GM21423 (cell line): ENCODE results near the gene TBC1D20.

Experiments used
- ATAC-seq: cut with Tn5 transposase; IDR thresholded peaks from one replicate; pipeline ENCODE4 v1.9.1; 2021; ENCODE audit warnings: mild to moderate bottlenecking, moderate library complexity; ENCODE audit not compliant: unreplicated experiment

TBC1D20 gene

DNA sequence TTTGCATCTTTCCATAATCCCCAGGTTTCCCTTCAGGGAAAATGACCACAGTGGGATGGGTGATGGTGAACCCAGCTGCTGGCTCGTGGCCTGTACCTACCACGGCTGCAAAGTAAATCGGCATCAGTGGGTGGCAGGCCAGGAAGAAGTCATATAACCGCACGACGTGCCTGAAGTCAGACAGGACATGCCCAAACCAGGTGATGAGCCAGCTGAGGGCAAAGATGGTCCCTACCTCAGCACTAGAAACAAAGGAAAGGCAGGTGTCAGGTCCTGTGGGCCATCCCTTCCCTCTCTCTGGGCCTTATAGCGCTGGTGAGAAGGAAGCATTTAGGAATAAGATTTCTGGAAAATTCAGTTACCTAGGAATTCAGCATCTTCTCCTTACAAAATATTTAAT is 22.2 kb downstream of the TBC1D20 start:
- ATAC-seq: no peak

DNA sequence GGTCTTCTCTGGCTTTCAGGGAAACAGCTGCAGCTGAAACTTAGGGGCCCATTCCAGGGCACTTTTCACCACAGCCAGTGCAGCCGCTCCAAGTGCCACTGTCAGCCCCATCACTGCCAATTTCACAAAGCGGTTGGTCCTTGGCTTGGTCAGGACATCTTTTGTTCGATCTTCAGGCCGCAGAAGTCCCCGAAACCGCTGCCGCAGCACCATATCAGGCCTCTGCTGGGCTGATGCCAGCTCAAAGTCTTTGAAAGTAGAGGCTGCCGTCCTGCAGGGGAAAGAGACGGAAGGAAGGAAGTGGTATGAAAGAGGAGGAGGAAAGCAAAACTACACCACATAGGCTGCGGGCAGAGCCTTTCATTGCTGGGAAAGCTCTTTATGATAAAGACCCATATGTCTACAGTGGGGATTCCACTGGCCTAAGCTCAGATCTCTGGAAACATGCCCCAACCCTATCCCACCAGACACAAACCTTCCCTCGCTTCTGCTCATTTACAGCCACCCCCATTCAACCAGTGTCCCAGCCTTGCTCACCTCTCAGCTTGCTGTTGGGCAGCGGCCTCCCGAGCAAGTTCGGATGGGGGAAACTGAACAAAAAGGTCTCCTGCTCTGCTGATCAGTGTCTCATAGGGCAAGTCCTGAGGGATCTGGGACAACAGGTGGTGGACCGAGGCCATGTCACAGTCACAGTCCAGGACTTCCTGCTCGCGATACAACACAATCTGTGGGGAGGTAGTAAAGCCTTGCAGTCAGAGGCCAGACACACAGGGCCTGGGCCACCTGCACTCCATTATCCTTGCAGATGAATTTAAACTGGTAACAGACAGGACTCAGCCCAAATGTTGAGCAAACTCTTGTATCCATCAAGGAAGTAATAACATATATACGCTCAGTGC is 23.5 kb downstream of the TBC1D20 start:
- ATAC-seq: peak; percentile 54

DNA sequence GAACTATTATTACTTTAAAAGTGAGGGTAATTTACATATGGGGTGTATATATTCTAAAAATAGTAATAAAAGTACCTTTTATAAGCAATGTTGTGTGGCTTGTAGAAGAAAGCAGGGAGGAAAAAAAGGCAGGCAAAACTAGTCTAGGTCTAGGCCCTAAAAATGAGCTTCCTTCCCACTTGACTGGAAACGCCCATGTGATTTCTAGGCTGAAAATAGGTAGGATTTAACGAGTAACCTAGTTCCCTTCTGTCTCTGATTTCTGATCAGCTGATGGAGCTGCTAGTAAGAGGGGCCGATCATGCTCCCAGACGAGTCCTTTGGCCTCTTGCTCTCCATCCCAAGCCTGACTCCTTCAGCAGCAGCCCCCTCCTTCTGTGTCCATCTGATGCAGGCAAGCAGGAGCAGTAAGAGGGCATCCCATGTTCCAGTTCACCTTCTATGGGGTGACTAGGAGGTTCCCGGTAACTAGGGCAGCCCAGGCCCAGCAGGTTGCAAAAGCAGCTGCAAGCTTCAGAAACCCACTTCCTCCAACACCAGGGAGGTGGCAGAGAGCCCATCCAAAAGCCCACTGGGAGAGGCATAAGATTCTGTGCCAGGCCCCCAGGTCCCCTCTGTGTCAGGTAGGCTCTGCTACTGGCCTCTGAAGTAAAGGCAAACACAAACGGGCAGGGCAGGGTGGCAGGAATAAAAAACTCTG is 24.4 kb downstream of the TBC1D20 start:
- ATAC-seq: no peak

- no peak for ATAC-seq
These were observed 25.9 kb downstream of the TBC1D20 start for GRCh38 chr20:436476-436875.

DNA sequence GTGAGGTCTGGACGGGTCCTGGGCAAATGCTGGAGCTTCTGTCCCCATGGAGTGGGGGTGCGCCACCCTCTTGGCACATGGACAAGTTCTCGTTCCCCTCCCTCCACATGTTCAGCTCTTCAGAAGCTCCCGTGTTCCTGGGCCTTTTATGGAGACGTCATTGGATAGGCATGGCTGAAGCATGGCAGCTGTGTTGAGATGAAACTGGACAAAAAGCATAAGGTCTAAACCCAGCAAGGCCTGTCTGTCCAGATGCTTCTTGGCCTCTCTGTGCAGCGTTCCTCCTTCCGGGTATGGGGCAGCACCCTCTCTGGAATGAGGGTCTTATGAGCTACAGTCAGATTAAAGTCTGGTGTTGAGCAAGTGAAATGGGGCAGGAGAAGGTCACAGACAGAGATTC is 26.8 kb downstream of the TBC1D20 start:
- no peak for ATAC-seq

- no peak for ATAC-seq
These were observed 27.5 kb downstream of the TBC1D20 start for GRCh38 chr20:434661-435419.

- no peak for ATAC-seq
These were observed 28.1 kb downstream of the TBC1D20 start for GRCh38 chr20:434221-434620.

- peak; percentile 73 for ATAC-seq
These were observed 28.9 kb downstream of the TBC1D20 start for GRCh38 chr20:433300-433975.

- ATAC-seq: no peak
These were observed 29.5 kb downstream of the TBC1D20 start for GRCh38 chr20:432677-433299.

DNA sequence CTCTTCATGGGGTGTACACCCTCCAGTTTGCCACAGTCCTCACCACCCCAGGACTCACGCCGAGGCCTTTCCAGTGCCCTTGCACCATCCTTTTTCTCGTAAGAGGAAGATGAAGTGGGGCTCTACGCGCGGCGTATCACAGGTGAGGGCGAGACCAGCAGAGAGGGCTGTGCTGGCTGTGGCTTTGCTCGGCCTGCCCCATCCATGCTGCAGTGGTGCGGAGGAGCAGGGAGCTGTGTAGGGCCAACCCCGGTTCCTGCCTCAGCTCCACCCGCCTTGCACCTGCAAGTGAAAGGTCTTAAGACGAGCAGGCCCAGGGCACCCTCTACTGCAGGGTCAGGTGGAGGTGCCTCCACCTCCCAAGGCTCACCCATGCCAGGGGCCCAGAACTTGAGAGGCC is 30.1 kb downstream of the TBC1D20 start:
- ATAC-seq: no peak

DNA sequence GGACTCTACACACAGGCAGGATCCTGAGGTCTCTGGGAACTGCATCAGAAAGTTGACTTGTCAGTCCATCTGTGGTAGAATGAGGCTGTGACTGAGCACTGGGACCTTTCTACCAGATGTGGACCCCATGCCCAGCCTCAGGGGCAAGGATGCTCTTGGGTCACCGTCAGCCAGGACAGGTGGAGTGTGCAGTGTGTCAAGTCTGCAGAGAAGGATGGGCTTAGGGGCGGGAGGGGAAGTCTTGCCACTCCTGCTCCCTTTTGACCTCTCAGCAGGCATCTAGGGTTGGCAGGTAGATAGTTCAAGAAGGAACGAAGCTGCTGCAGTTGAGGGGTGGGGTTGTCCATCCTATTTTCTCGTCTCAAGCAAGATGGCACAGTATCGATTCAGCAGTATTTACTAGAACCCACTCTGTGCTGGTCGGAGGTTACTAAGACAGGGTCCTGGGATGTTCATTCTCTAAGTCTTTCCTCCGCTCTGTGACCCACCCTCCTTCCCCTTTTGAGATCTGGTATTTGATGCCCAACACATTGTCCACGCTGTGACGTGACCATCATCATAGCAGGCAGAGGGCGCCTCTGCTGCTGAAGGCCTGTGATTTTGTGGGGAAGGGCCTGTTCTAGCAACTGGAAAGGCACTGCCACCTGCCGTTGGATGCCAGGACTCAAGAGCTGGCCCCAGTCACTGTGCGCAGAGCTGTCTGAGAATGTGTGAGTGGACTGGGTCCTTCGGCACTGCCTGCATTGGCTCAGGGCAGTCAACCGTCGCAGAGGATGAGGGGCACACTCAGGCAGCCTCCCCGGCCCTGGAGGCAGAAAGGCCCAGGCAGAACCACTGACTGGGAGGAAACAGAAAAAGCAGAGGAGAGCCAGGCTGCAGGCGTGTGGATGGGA is 31.1 kb downstream of the TBC1D20 start:
- ATAC-seq: no peak

DNA sequence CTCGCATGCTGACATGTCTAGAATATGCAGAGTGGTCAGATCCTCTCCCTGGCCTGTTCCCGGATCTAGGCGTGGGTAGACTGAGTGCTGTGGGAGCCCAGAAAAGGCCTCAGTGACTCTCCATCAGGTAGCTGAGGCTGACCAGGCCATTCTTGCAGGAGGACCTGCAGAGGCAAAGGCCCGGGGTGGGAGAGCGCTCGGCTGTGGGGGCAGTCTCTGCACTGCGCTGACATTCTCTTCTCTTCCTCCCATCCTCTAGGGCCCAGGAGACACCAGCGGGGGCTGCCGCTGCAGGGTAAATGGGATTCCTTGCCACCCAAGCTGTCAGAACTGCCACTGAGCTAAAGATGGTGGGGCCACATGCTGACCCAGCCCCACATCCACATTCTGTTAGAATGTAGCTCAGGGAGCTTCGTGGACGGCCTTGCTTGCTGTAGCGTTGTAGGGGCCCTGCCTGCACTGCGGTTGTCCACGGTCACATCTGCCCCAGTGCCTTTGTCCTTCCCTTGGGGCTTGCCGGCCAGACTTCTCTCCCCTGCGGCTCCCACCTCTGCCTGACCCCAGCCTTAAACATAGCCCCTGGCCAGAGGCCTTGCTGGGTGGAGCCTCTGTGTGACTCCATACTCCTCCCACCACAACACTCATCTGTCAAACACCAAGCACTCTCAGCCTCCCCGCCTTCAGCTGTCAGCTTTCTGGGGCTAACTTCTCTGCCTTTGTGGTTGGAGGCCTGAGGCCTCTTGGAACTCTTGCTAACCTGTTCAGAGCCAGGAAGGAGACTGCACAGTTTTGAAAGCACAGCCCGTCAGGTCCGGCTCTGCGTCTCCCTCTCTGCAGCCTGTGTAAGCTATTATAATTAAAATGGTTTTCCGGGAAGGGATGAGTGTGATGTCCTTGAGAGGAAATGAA is 32.0 kb downstream of the TBC1D20 start:
- ATAC-seq: no peak

GRCh38 chr20:428658-429200 is 33.6 kb downstream of the TBC1D20 start:
- no peak for ATAC-seq

DNA sequence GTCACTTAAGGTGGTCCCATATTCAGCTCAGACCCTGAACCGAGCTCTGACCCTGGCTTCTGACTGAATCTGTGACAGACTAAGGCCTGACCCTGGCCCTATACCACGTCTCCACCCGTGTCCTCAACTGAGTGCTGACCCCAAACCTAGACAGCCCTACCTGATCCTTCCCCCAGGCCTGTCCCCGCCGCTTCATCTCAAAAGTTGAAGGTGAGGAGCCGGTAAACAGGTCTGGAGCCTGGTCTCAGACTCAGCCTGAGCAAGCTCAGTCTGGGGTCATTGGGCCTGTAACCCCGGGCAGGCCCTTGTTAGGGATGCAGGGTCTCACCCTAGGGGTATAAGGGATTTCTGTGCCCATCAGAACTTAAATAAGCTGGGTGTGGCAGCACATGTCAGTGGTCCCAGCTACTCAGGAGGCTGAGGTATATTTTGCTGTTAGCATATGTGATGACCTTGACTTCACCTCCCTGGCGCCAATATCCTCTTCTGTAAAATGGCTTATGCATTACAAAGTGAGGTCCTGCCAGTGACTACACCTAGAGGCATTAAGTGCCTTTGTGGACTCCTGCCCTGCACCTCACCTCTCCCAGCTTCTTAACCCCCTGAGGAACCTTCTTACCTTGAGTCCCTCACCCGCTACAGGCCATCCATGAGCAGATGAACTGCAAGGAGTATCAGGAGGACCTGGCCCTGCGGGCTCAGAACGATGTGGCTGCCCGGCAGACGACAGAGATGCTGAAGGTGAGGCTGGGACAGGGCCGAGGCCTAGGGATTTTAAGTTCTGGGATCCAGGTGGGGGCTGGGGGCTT is 34.3 kb downstream of the TBC1D20 start:
- no peak for ATAC-seq

GRCh38 chr20:427401-427800 is 34.9 kb downstream of the TBC1D20 start:
- no peak for ATAC-seq

GRCh38 chr20:426566-426965 is 35.8 kb downstream of the TBC1D20 start:
- no peak for ATAC-seq

- no peak for ATAC-seq
These were observed 40.6 kb downstream of the TBC1D20 start for GRCh38 chr20:421685-422250.
